HG03135 (cell line): Measurements from ENCODE around the gene SOAT2.
"Not testable (repeated sequence)": the region's sequence is repeated elsewhere in the genome, so short reads cannot be mapped to it uniquely, and the experiment has no call there.

Experiments used
- ATAC-seq: cut with Tn5 transposase; IDR thresholded peaks from one replicate; pipeline ENCODE4 v1.9.1; 2021; ENCODE audit warnings: mild to moderate bottlenecking, moderate library complexity; ENCODE audit not compliant: unreplicated experiment

Gene SOAT2

GRCh38 chr12:53131844-53132243 lies 28.6 kb downstream of the SOAT2 start:
- no peak for ATAC-seq

- no peak for ATAC-seq
Observed at GRCh38 chr12:53133722-53134121, 30.4 kb downstream of the SOAT2 start.

- no peak for ATAC-seq
Observed at GRCh38 chr12:53143355-53143754, 40.1 kb downstream of the SOAT2 start.

GRCh38 chr12:53145383-53146260 lies 42.3 kb downstream of the SOAT2 start:
- no peak for ATAC-seq

- ATAC-seq: no peak
Observed at GRCh38 chr12:53147181-53147580, 43.9 kb downstream of the SOAT2 start.

- no peak for ATAC-seq
Observed at GRCh38 chr12:53147653-53148052, 44.4 kb downstream of the SOAT2 start.

- no peak for ATAC-seq
Observed at GRCh38 chr12:53151039-53151438, 47.8 kb downstream of the SOAT2 start.

GRCh38 chr12:53152390-53152789 lies 49.1 kb downstream of the SOAT2 start:
- no peak for ATAC-seq

GRCh38 chr12:53159195-53159839 lies 56.0 kb downstream of the SOAT2 start:
- ATAC-seq: no peak

GRCh38 chr12:53160000-53160399 lies 56.7 kb downstream of the SOAT2 start:
- no peak for ATAC-seq

GRCh38 chr12:53160673-53161072 lies 57.4 kb downstream of the SOAT2 start:
- ATAC-seq: no peak

- no peak for ATAC-seq
Observed at GRCh38 chr12:53161119-53161911, 58.0 kb downstream of the SOAT2 start.

GRCh38 chr12:53163008-53163407 lies 59.7 kb downstream of the SOAT2 start:
- not testable (repeated sequence) for ATAC-seq

- no peak for ATAC-seq
Observed at GRCh38 chr12:53166837-53167236, 63.6 kb downstream of the SOAT2 start.

GRCh38 chr12:53169644-53170043 lies 66.4 kb downstream of the SOAT2 start:
- no peak for ATAC-seq

GRCh38 chr12:53170215-53170614 lies 66.9 kb downstream of the SOAT2 start:
- ATAC-seq: no peak

GRCh38 chr12:53170876-53171724 lies 67.8 kb downstream of the SOAT2 start:
- ATAC-seq: no peak

- ATAC-seq: no peak
Observed at GRCh38 chr12:53171725-53172329, 68.5 kb downstream of the SOAT2 start.

GRCh38 chr12:53172352-53172751 lies 69.1 kb downstream of the SOAT2 start:
- no peak for ATAC-seq

GRCh38 chr12:53173085-53173715 lies 69.9 kb downstream of the SOAT2 start:
- ATAC-seq: no peak
